GM12865 (cell line): Measurements from ENCODE around the gene CADPS2.

ENCODE experiments used
- DNase-seq: peaks from one replicate; pipeline ENCODE4 v3.0.0; 2010; ENCODE audit warnings: low read depth
- H3K4me3 ChIP-seq: 2 replicates; pipeline ENCODE4 v1.5.1; 2011; ENCODE audit warnings: mild to moderate bottlenecking, low read depth, low read length, control low read depth
- CTCF ChIP-seq: IDR thresholded peaks from 2 replicates; pipeline ENCODE4 v1.5.1; 2011; ENCODE audit warnings: low read length, control low read depth, low read depth, inconsistent platforms; ENCODE audit not compliant: insufficient read depth; ENCODE audit errors: missing control alignments

Gene CADPS2

GRCh38 chr7:122454776-122455507 lies 431.3 kb downstream of the CADPS2 start:
- H3K4me3 ChIP-seq, result no peak overlapping the region
- no peak for TF ChIP-seq CTCF
- no peak for DNase-seq

GRCh38 chr7:122453432-122453831 lies 432.8 kb downstream of the CADPS2 start:
- no peak for DNase-seq
- TF ChIP-seq CTCF, result no peak
- no peak overlapping the region for H3K4me3 ChIP-seq

- TF ChIP-seq CTCF, result no peak
- H3K4me3 ChIP-seq, result no peak overlapping the region
- no peak for DNase-seq
Measured at GRCh38 chr7:122448893-122449589, 437.2 kb downstream of the CADPS2 start.

GRCh38 chr7:122442929-122443328 lies 443.3 kb downstream of the CADPS2 start:
- H3K4me3 ChIP-seq, result no peak overlapping the region
- no peak for TF ChIP-seq CTCF
- DNase-seq, result no peak

- TF ChIP-seq CTCF, result no peak
- no peak for DNase-seq
- no peak overlapping the region for H3K4me3 ChIP-seq
Measured at GRCh38 chr7:122438492-122438891, 447.8 kb downstream of the CADPS2 start.

- no peak for TF ChIP-seq CTCF
- DNase-seq, result no peak
Measured at GRCh38 chr7:122438006-122438405, 448.3 kb downstream of the CADPS2 start.

GRCh38 chr7:122433765-122434164 lies 452.5 kb downstream of the CADPS2 start:
- DNase-seq, result no peak
- no peak for TF ChIP-seq CTCF

More at GRCh38 chr7:122438006-122438405, 448.3 kb downstream of the CADPS2 start:
- no peak overlapping the region for H3K4me3 ChIP-seq

More at GRCh38 chr7:122433765-122434164, 452.5 kb downstream of the CADPS2 start:
- H3K4me3 ChIP-seq, result no peak overlapping the region
